ENCODE data around the gene MAPK14. TPM values are rescaled to one million over a fixed set of nuclear protein-coding genes. Genes with fewer than 3 reads are reported as not detected.

The MAPK14 gene
- total and polyA plus RNA-seq, 7 donors: 11.8 to 42.0 (median 31.0) TPM

- DNase-seq (peak; percentile 37 to 64), ATAC-seq (peak in 2 of 4 donors; percentile 24 to 63)
- Histone ChIP-seq H3K4me3 (no peak overlapping the region), H3K4me1 (peaks cover 31% of the 10 kb centered on the region), H3K9me3 (no peaks in the 10 kb centered on the region), H3K27ac (no peak overlapping the region), H3K36me3 (ENCODE audit: insufficient read depth in 1 of 2, low read depth in 1 of 2) (peaks cover 0 to 21% of the 10 kb centered on the region in 2 donors), H3K27me3 (ENCODE audit: insufficient read depth in 3 of 3, low read length in 2 of 3) (no peaks in the 10 kb centered on the region)
- TF ChIP-seq, protein P1, sequence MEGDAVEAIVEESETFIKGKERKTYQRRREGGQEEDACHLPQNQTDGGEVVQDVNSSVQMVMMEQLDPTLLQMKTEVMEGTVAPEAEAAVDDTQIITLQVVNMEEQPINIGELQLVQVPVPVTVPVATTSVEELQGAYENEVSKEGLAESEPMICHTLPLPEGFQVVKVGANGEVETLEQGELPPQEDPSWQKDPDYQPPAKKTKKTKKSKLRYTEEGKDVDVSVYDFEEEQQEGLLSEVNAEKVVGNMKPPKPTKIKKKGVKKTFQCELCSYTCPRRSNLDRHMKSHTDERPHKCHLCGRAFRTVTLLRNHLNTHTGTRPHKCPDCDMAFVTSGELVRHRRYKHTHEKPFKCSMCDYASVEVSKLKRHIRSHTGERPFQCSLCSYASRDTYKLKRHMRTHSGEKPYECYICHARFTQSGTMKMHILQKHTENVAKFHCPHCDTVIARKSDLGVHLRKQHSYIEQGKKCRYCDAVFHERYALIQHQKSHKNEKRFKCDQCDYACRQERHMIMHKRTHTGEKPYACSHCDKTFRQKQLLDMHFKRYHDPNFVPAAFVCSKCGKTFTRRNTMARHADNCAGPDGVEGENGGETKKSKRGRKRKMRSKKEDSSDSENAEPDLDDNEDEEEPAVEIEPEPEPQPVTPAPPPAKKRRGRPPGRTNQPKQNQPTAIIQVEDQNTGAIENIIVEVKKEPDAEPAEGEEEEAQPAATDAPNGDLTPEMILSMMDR (IDR thresholded peaks at IDR 0.05): no peak
- WGBS, 3 donors: 79 to 88% (median 82%) methylated on average over 16 of the region's 16 CpGs
- intact Hi-C loops (cut with DNase I): no loop called here
Measured at GRCh38 chr6:36050947-36051710, 23.5 kb downstream of the MAPK14 start.

DNA sequence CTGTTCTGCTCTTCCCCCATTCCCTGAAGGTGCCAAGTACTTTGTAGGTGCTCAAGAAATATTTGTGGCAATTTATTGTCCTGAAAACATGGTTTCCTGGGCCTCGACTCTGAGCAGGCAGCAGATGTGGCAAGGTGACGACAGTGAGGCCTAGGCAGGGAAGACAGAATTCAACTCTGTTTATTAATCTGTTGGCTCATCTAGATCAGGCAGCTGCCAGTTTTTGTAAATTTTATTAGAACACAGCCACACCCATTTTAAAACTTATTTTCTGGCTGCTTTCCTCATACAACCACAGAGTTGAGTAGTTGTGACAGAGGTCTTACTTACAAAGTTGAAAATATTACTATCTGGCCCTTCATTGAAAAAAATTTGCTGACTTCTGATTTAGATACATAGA lies 24.5 kb downstream of the MAPK14 start:
- H3K4me1 ChIP-seq: peaks cover 38% of the 10 kb centered on the region
- WGBS, 3 donors: 49 to 56% (median 50%) methylated on average over 2 of the region's 2 CpGs
- peak in 1 of 2 donors; percentile 69 for DNase-seq
- peak in 3 of 4 donors; percentile 30 to 74 (median 35) for ATAC-seq
- TF ChIP-seq, protein P1 (IDR thresholded peaks at IDR 0.05): no peak
- H3K27ac ChIP-seq: no peak overlapping the region
- no peak overlapping the region for H3K4me3 ChIP-seq
- peaks cover 0 to 21% of the 10 kb centered on the region in 2 donors for H3K36me3 ChIP-seq (ENCODE audit: insufficient read depth in 1 of 2, low read depth in 1 of 2)
- no peaks in the 10 kb centered on the region for H3K9me3 ChIP-seq
- H3K27me3 ChIP-seq (ENCODE audit: insufficient read depth in 3 of 3, low read length in 2 of 3): no peaks in the 10 kb centered on the region
- intact Hi-C loops (cut with DNase I): no loop called here

DNA sequence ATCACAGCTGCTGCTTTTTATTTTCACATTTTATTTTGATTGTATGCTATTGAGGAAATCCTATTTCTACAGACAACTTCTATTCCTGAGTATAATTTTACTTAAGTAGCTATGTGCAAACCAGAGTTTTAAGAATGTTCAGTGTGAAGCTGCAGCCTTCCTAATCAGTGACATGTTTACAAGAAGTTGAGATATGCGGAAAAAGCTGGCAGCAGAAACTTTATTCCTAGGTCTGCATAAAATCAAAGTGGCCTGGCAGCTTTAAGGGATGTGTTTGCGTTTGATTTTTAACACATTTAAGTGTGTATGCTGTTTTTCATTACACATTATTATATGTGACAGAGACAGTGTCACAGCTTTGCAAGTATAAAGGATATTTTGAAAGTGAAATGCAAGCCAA lies 26.3 kb downstream of the MAPK14 start:
- TF ChIP-seq, protein P1 (IDR thresholded peaks at IDR 0.05): no peak
- ATAC-seq: no peak
- Histone ChIP-seq H3K36me3 (ENCODE audit: insufficient read depth in 1 of 2, low read depth in 1 of 2) (peaks cover 0 to 21% of the 10 kb centered on the region in 2 donors), H3K4me3 (no peak overlapping the region), H3K27ac (no peak overlapping the region), H3K27me3 (ENCODE audit: insufficient read depth in 3 of 3, low read length in 2 of 3) (no peaks in the 10 kb centered on the region), H3K4me1 (peaks cover 38% of the 10 kb centered on the region), H3K9me3 (no peaks in the 10 kb centered on the region)
- intact Hi-C loops (cut with DNase I): no loop called here
- no peak for DNase-seq
- WGBS, 3 donors: 72 to 84% (median 75%) methylated on average over 2 of the region's 2 CpGs

DNA sequence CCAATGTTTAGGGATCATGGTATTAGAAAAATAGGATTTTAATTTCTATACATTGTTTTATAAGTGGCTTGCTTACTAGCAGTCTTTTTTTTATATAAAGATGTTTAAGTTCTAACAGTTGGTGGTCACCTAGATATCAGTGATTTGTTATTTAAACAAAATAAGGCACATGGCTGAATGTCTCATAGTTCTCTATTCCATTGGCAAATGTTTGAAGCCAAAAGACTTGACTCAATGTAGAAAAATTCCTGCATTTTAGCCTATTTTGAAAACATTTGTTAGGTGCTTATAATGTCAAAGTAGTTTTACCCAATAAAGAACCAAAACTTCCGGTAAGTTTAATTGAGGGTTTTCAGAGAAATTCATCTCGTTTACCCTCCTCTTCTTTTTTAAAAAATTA lies 26.8 kb downstream of the MAPK14 start:
- Histone ChIP-seq H3K4me1 (peaks cover 38% of the 10 kb centered on the region), H3K36me3 (ENCODE audit: insufficient read depth in 1 of 2, low read depth in 1 of 2) (peaks cover 1 to 23% of the 10 kb centered on the region in 2 donors), H3K27me3 (ENCODE audit: insufficient read depth in 3 of 3, low read length in 2 of 3) (no peaks in the 10 kb centered on the region), H3K4me3 (no peak overlapping the region), H3K27ac (no peak overlapping the region), H3K9me3 (no peaks in the 10 kb centered on the region)
- intact Hi-C loops (cut with DNase I): no loop called here
- TF ChIP-seq, protein P1 (IDR thresholded peaks at IDR 0.05): no peak
- no peak for DNase-seq
- ATAC-seq: no peak
- 80 to 88% (median 81%) methylated on average over 2 of the region's 2 CpGs for WGBS, 3 donors

Data from psoas muscle (tissue), 8 donors.